Islet precursor cell (in vitro differentiated cells): ENCODE results near the gene TRAPPC10.

Experiments
- DNase-seq: peaks from one replicate; pipeline ENCODE4 v3.0.0-alpha.2; 2018

Gene TRAPPC10

GRCh38 chr21:43982489-43983078 lies 29.5 kb upstream of the TRAPPC10 start:
- no peak for DNase-seq

- DNase-seq: no peak
These were observed 28.7 kb upstream of the TRAPPC10 start for GRCh38 chr21:43983390-43983789.

- DNase-seq: no peak
These were observed 28.2 kb upstream of the TRAPPC10 start for GRCh38 chr21:43983860-43984420.

GRCh38 chr21:43984905-43985689 lies 27.0 kb upstream of the TRAPPC10 start:
- DNase-seq: no peak

- DNase-seq: no peak
These were observed 26.3 kb upstream of the TRAPPC10 start for GRCh38 chr21:43985690-43986251.

GRCh38 chr21:43986544-43987451 lies 25.3 kb upstream of the TRAPPC10 start:
- DNase-seq: no peak

GRCh38 chr21:43987509-43987908 lies 24.6 kb upstream of the TRAPPC10 start:
- DNase-seq: no peak

GRCh38 chr21:43988016-43988415 lies 24.1 kb upstream of the TRAPPC10 start:
- DNase-seq: no peak

GRCh38 chr21:43988506-43989230 lies 23.4 kb upstream of the TRAPPC10 start:
- DNase-seq: peak; percentile 51

GRCh38 chr21:43989401-43989800 lies 22.7 kb upstream of the TRAPPC10 start:
- DNase-seq: no peak

- DNase-seq: no peak
These were observed 20.6 kb upstream of the TRAPPC10 start for GRCh38 chr21:43991447-43991991.

- no peak for DNase-seq
These were observed 20.0 kb upstream of the TRAPPC10 start for GRCh38 chr21:43992121-43992520.

GRCh38 chr21:43993420-43993934 lies 18.6 kb upstream of the TRAPPC10 start:
- no peak for DNase-seq

GRCh38 chr21:43994085-43994484 lies 18.0 kb upstream of the TRAPPC10 start:
- DNase-seq: no peak

- DNase-seq: no peak
These were observed 17.5 kb upstream of the TRAPPC10 start for GRCh38 chr21:43994646-43995045.

- no peak for DNase-seq
These were observed 16.5 kb upstream of the TRAPPC10 start for GRCh38 chr21:43995521-43996105.

GRCh38 chr21:43997766-43998742 lies 14.1 kb upstream of the TRAPPC10 start:
- no peak for DNase-seq

GRCh38 chr21:44000360-44000759 lies 11.7 kb upstream of the TRAPPC10 start:
- DNase-seq: peak; percentile 30

GRCh38 chr21:44002511-44002910 lies 9.6 kb upstream of the TRAPPC10 start:
- DNase-seq: no peak
